Endothelial cell of umbilical vein (primary cell): ENCODE measurements around the gene SCAF1. TPM values are rescaled to one million over a fixed set of nuclear protein-coding genes. Genes with fewer than 3 reads are reported as not detected.

Experiments
- BruUV-seq: library from RNA; stranded (reverse); fragments of 400-500 nt; replicated peaks from 2 replicates; lab custom pipeline; 2021; lab: Mats Ljungman, UMichigan
- CTCF ChIA-PET: fragments of 300-600, 350-600 bp; sonication (Branson Sonifier 250); formaldehyde crosslinking; loops from one replicate; lab custom pipeline; 2021; ENCODE audit warnings: antibody characterized with exemption, inconsistent platforms; lab: Charles Lee
- POLR2A ChIA-PET: fragments of 300-600, 350-600 bp; sonication (Branson Sonifier 250); formaldehyde crosslinking; loops from one replicate; lab custom pipeline; 2021; ENCODE audit warnings: antibody characterized with exemption, inconsistent platforms; lab: Charles Lee
- DNase-seq: peaks from one replicate; pipeline ENCODE4 v3.0.0-alpha.2; 2011; ENCODE audit warnings: low read depth, low spot score
- FAIRE-seq: peaks from 2 replicates; lab custom pipeline; 2011; peaks lifted over from hg19 to GRCh38; lab: Jason Lieb, UNC
- H2AFZ ChIP-seq: 2 replicates; pipeline ENCODE4 v1.6.0; 2012; ENCODE audit warnings: low read depth, low read length, control low read depth, inconsistent platforms
- H3K27ac ChIP-seq: 2 replicates; pipeline ENCODE4 v1.5.1; 2011; ENCODE audit warnings: low read depth, mild to moderate bottlenecking, control low read depth, low read length, moderate library complexity; ENCODE audit not compliant: insufficient read depth
- H3K27me3 ChIP-seq, 2 experiments: 2 replicates each; pipeline versions ENCODE4 v1.6.0 to v1.6.1; 2011; ENCODE audit warnings: low read length in 2 of 2, mixed read lengths in 1 of 2; ENCODE audit not compliant: control insufficient read depth in 2 of 2, insufficient read depth in 2 of 2
- H3K36me3 ChIP-seq, 2 experiments: 2 replicates in 1 of 2; 3 replicates in 1 of 2; pipeline ENCODE4 v1.5.1; 2011; ENCODE audit warnings: low read length in 2 of 2, mild to moderate bottlenecking in 1 of 2, moderate library complexity in 1 of 2; ENCODE audit not compliant: control insufficient read depth in 2 of 2, insufficient read depth in 2 of 2; ENCODE audit errors: extremely low read depth in 1 of 2
- H3K4me1 ChIP-seq: 3 replicates; pipeline ENCODE4 v1.5.1; 2011; ENCODE audit warnings: mild to moderate bottlenecking, low read length; ENCODE audit not compliant: control insufficient read depth, insufficient read depth; ENCODE audit errors: extremely low read depth
- H3K4me2 ChIP-seq: 2 replicates; pipeline ENCODE4 v1.6.1; 2011; ENCODE audit warnings: low read length, control low read depth, mixed read lengths; ENCODE audit not compliant: insufficient read depth
- H3K4me3 ChIP-seq, 3 experiments: fragments of 200-600 bp in 1 of 3; sonication (generic), shearing (Covaris generic) in 1 of 3; replicated peaks in 1 of 3; 2 replicates each; pipeline ENCODE4 v1.5.1; 2011 to 2016; ENCODE audit warnings: control low read depth in 3 of 3, low read length in 3 of 3, mild to moderate bottlenecking in 2 of 3, inconsistent platforms in 1 of 3, low read depth in 1 of 3, moderate library complexity in 1 of 3; ENCODE audit not compliant: insufficient read depth in 1 of 3
- H3K79me2 ChIP-seq: 2 replicates; pipeline ENCODE4 v1.6.0; 2012; ENCODE audit warnings: low read length, inconsistent platforms; ENCODE audit not compliant: control insufficient read depth, insufficient read depth
- H3K9ac ChIP-seq: replicated peaks from 2 replicates; pipeline ENCODE3; 2011; ENCODE audit warnings: low read length, control low read depth; ENCODE audit not compliant: insufficient read depth; ENCODE audit errors: extremely low read depth
- H3K9me1 ChIP-seq: replicated peaks from 3 replicates; pipeline ENCODE4 v1.6.0; 2011; ENCODE audit warnings: mild to moderate bottlenecking, low read length; ENCODE audit not compliant: control insufficient read depth, insufficient read depth; ENCODE audit errors: extremely low read depth
- H3K9me3 ChIP-seq: replicated peaks from 2 replicates; pipeline ENCODE4 v1.5.1; 2012; ENCODE audit warnings: low read length, inconsistent platforms; ENCODE audit not compliant: control insufficient read depth, insufficient read depth
- H4K20me1 ChIP-seq: replicated peaks from 2 replicates; pipeline ENCODE3; 2011; ENCODE audit warnings: mild to moderate bottlenecking, low read length; ENCODE audit not compliant: control insufficient read depth, insufficient read depth; ENCODE audit errors: extremely low read depth
- CTCF ChIP-seq, 2 donors: IDR thresholded peaks; 1 replicate in 1 of 2; 2 replicates in 1 of 2; pipeline ENCODE4 v1.5.1; 2011; ENCODE audit warnings: low read length in 2 of 2, mild to moderate bottlenecking in 2 of 2, moderate library complexity in 2 of 2, control low read depth in 1 of 2, inconsistent platforms in 1 of 2, low read depth in 1 of 2; ENCODE audit not compliant: insufficient read depth in 1 of 2; ENCODE audit errors: extremely low read depth in 1 of 2
- EZH2 ChIP-seq: IDR thresholded peaks from 2 replicates; pipeline ENCODE4 v1.6.1; 2012; ENCODE audit warnings: borderline replicate concordance, low read depth, mild to moderate bottlenecking, moderate library complexity, low read length, inconsistent platforms; ENCODE audit not compliant: severe bottlenecking
- FOS ChIP-seq: IDR thresholded peaks from 2 replicates; pipeline ENCODE4 v1.6.1; 2011; ENCODE audit warnings: mild to moderate bottlenecking, low read length, moderate library complexity, borderline replicate concordance; ENCODE audit not compliant: insufficient read depth
- GATA2 ChIP-seq: IDR thresholded peaks from 2 replicates; pipeline ENCODE4 v1.7.0; 2011; ENCODE audit warnings: low read depth, mild to moderate bottlenecking, moderate library complexity, mixed read lengths, low read length; ENCODE audit not compliant: insufficient read length, insufficient read depth
- JUN ChIP-seq: IDR thresholded peaks from 2 replicates; pipeline ENCODE4 v1.6.1; 2011; ENCODE audit warnings: borderline replicate concordance, low read depth; ENCODE audit not compliant: insufficient read length, insufficient read depth
- MAX ChIP-seq: IDR thresholded peaks from 2 replicates; pipeline ENCODE4 v1.6.1; 2011; ENCODE audit not compliant: insufficient read depth, insufficient read length
- MYC ChIP-seq: IDR thresholded peaks from one replicate; pipeline ENCODE4 v1.6.1; 2011; ENCODE audit warnings: mild to moderate bottlenecking, low read depth, low read length
- POLR2AphosphoS5 ChIP-seq: IDR thresholded peaks from 2 replicates; pipeline ENCODE4 v1.6.1; 2012; ENCODE audit warnings: low read depth, mild to moderate bottlenecking, control low read depth, low read length, moderate library complexity; ENCODE audit not compliant: insufficient read depth
- dilution Hi-C: fragments of 300-500 bp; cut with MboI; formaldehyde crosslinking; loops from one replicate; pipeline ENCODE4 v1.15.0; 2019; ENCODE audit warnings: low sequenced_read_pairs; ENCODE audit not compliant: extremely low pct_ligation_motif_present
- intact Hi-C: fragments of 100-400 bp; cut with micrococcal nuclease; formaldehyde crosslinking; loops from one replicate; pipeline ENCODE4 v1.10.0; 2022
- polyA plus RNA-seq, 4 experiments: library from polyadenylated mRNA; depleted of rRNA in 3 of 4; stranded (reverse) in 3 of 4; unstranded in 1 of 4; fragments of >200 nt; gene quantifications; 2 replicates each; pipeline versions ENCODE4 v1.2.1 to v1.2.3, GENCODE V29; 2011 to 2012; ENCODE audit warnings: missing spikeins in 1 of 4
- total RNA-seq: library from RNA; stranded (reverse); gene quantifications from 2 replicates; pipeline ENCODE4 v1.2.3, GENCODE V29; 2021

SCAF1 gene
- total and polyA plus RNA-seq, 2 donors (not counting 3 experiments of a cell fraction or from before 2014, with no cell fraction given), result 13.3 to 75.8 TPM

GRCh38 chr19:49677901-49678674, 36.1 kb downstream of the SCAF1 start:
- peak; percentile 77 for DNase-seq
- TF ChIP-seq GATA2 (no peak), JUN (no peak), FOS (no peak), MAX (no peak), CTCF (IDR thresholded peaks at IDR 0.05; ENCODE audit: extremely low read depth in 1 of 2, insufficient read depth in 1 of 2, low read depth in 1 of 2, low read length in 2 of 2) (peak; percentile 57 to 73), EZH2 (no peak), POLR2AphosphoS5 (no peak), MYC (no peak)
- CTCF ChIA-PET, result interaction anchor here (1.0 to 3.2 kb wide), 5 partner anchors 13 to 175 kb away, joined by 3 to 15 read pairs (median 4); partner anchors contain the start of genes BCL2L12, FUZ and IRF3
- peaks cover 23% of the 10 kb centered on the region for H3K4me1 ChIP-seq
- no peaks in the 10 kb centered on the region for H3K9me3 ChIP-seq
- peak overlapping the region; percentile 89 for H3K9ac ChIP-seq
- TSS peak; percentile 17 for BruUV-seq
- H3K9me1 ChIP-seq, result no peaks in the 10 kb centered on the region
- intact Hi-C loops (loop anchor here (2.0 to 5.0 kb wide), 2 partner anchors 63 to 189 kb away; partner anchors contain the start of gene PNKP), dilution Hi-C loops (no loop called here)
- peak; percentile 76 for FAIRE-seq
- peak overlapping the region; percentile 69 to 97 (median 78) for H3K4me3 ChIP-seq
- no peaks in the 10 kb centered on the region for H4K20me1 ChIP-seq
- no peak overlapping the region for H2AFZ ChIP-seq
- H3K27me3 ChIP-seq, result no peaks in the 10 kb centered on the region
- peaks cover 45% of the 10 kb centered on the region for H3K79me2 ChIP-seq
- peaks cover 7 to 9% of the 10 kb centered on the region in 2 experiments for H3K36me3 ChIP-seq
- peak overlapping the region; percentile 95 for H3K4me2 ChIP-seq
- POLR2A ChIA-PET, result interaction anchor here (0.9 to 3.0 kb wide), 3 partner anchors 38 to 175 kb away, joined by 3 to 15 read pairs (median 3); partner anchors contain the start of gene RRAS
- peak overlapping the region; percentile 46 for H3K27ac ChIP-seq
